ENCODE data around the gene FBLN1.

- TF ChIP-seq, protein P1, sequence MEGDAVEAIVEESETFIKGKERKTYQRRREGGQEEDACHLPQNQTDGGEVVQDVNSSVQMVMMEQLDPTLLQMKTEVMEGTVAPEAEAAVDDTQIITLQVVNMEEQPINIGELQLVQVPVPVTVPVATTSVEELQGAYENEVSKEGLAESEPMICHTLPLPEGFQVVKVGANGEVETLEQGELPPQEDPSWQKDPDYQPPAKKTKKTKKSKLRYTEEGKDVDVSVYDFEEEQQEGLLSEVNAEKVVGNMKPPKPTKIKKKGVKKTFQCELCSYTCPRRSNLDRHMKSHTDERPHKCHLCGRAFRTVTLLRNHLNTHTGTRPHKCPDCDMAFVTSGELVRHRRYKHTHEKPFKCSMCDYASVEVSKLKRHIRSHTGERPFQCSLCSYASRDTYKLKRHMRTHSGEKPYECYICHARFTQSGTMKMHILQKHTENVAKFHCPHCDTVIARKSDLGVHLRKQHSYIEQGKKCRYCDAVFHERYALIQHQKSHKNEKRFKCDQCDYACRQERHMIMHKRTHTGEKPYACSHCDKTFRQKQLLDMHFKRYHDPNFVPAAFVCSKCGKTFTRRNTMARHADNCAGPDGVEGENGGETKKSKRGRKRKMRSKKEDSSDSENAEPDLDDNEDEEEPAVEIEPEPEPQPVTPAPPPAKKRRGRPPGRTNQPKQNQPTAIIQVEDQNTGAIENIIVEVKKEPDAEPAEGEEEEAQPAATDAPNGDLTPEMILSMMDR (conservative IDR thresholded peaks at IDR 0.05 in 1 of 2, IDR thresholded peaks at IDR 0.05 in 1 of 2; ENCODE audit: extremely low read depth in 1 of 2, insufficient read depth in 1 of 2, low read depth in 1 of 2, low read length in 2 of 2), result no peak
- no peak for TF ChIP-seq EZH2 (IDR thresholded peaks at IDR 0.05; ENCODE audit: borderline replicate concordance, low read length)
Measured at GRCh38 chr22:45460288-45461109, 42.2 kb upstream of the FBLN1 start.
